Gastroesophageal sphincter (tissue), 4 donors: ENCODE results near the gene SMURF1. TPM values are rescaled to one million over a fixed set of nuclear protein-coding genes. Genes with fewer than 3 reads are reported as not detected.
"Not testable (repeated sequence)": the region's sequence is repeated elsewhere in the genome, so short reads cannot be mapped to it uniquely, and the experiment has no call there.

ENCODE experiments used
- ATAC-seq: fragments of 150-250 bp; one replicate; pipeline ENCODE4 v1.9.1; 2016; ENCODE audit warnings: mild to moderate bottlenecking, moderate library complexity
- H3K27ac ChIP-seq, 4 donors: fragments of 200-600 bp; sonication (generic) in 3 of 4; 1 replicate in 3 of 4; 2 replicates in 1 of 4; pipeline ENCODE4 v1.5.1; 2016 to 2019
- H3K27me3 ChIP-seq: fragments of 200-600 bp; sonication (generic); one replicate; pipeline ENCODE4 v1.5.1; 2019
- H3K36me3 ChIP-seq, 2 donors: fragments of 200-600 bp; sonication (generic); one replicate each; pipeline ENCODE4 v1.5.1; 2019; ENCODE audit warnings: control low read depth in 1 of 2
- H3K4me1 ChIP-seq, 3 donors: fragments of 200-600 bp; sonication (generic); 1 replicate in 2 of 3; 2 replicates in 1 of 3; pipeline ENCODE4 v1.5.1; 2016 to 2019; ENCODE audit warnings: control low read depth in 2 of 3
- H3K4me3 ChIP-seq, 2 donors: fragments of 200-600 bp; sonication (generic); one replicate each; pipeline ENCODE4 v1.5.1; 2019; ENCODE audit warnings: mild to moderate bottlenecking in 1 of 2, moderate library complexity in 1 of 2
- H3K9me3 ChIP-seq, 3 donors: fragments of 200-600 bp; sonication (generic); one replicate each; pipeline ENCODE4 v1.5.1; 2017 to 2019; ENCODE audit warnings: control low read depth in 2 of 3
- CTCF ChIP-seq, 4 experiments: fragments of 200-600 bp in 2 of 4; fragments of 450-650 bp in 2 of 4; sonication (generic) in 1 of 4; IDR thresholded peaks; one replicate each; pipeline ENCODE4 v1.5.1; 2017 to 2019; ENCODE audit warnings: antibody characterized with exemption in 4 of 4, mild to moderate bottlenecking in 2 of 4, moderate library complexity in 2 of 4
- EP300 ChIP-seq: sonication (generic); formaldehyde crosslinking; IDR thresholded peaks from one replicate; pipeline ENCODE4 v1.6.1; 2017; ENCODE audit warnings: antibody characterized with exemption, mild to moderate bottlenecking
- POLR2A ChIP-seq, 2 donors: fragments of 450-650 bp; IDR thresholded peaks; one replicate each; pipeline ENCODE4 v1.6.1; 2017; ENCODE audit warnings: antibody characterized with exemption in 2 of 2, mild to moderate bottlenecking in 2 of 2, moderate library complexity in 1 of 2
- POLR2AphosphoS5 ChIP-seq: sonication (generic); formaldehyde crosslinking; IDR thresholded peaks from one replicate; pipeline ENCODE4 v1.6.1; 2017; ENCODE audit warnings: antibody characterized with exemption
- WGBS, 2 donors: methylation state at CpG; one replicate each; pipeline ENCODE4 v1.1.5; 2018; ENCODE audit warnings: low coverage in 1 of 2; 5-methylcytosine and 5-hydroxymethylcytosine counted together
- total RNA-seq, 4 donors: library from RNA; depleted of rRNA; stranded (reverse); fragments of >200 nt; gene quantifications; one replicate each; pipeline ENCODE4 v1.1.0, GENCODE V29; 2016

Gene SMURF1
- total RNA-seq, 4 donors from 2014 or later: 20.1 to 26.2 (median 21.9) TPM

GRCh38 chr7:99171731-99172130 is 27.8 kb upstream of the SMURF1 start:
- no peak overlapping the region for H3K4me3 ChIP-seq
- ATAC-seq: no peak
- no peaks in the 10 kb centered on the region for H3K4me1 ChIP-seq
- TF ChIP-seq CTCF (IDR thresholded peaks at IDR 0.05) (no peak), POLR2A (IDR thresholded peaks at IDR 0.05) (no peak), POLR2AphosphoS5 (no peak)
- H3K36me3 ChIP-seq: no peaks in the 10 kb centered on the region
- no peaks in the 10 kb centered on the region for H3K9me3 ChIP-seq
- WGBS, 2 donors: 50 to 60% methylated on average over 1 to 4 of the region's 4 CpGs
- H3K27ac ChIP-seq: no peak overlapping the region
- no peaks in the 10 kb centered on the region for H3K27me3 ChIP-seq

GRCh38 chr7:99170730-99171074 is 26.8 kb upstream of the SMURF1 start:
- Histone ChIP-seq H3K27me3 (no peaks in the 10 kb centered on the region), H3K9me3 (no peaks in the 10 kb centered on the region), H3K27ac (no peak overlapping the region), H3K4me3 (no peak overlapping the region), H3K4me1 (no peaks in the 10 kb centered on the region), H3K36me3 (no peaks in the 10 kb centered on the region)
- TF ChIP-seq POLR2A (IDR thresholded peaks at IDR 0.05): no peak
- TF ChIP-seq POLR2AphosphoS5: no peak
- no peak for TF ChIP-seq CTCF (IDR thresholded peaks at IDR 0.05)
- no peak for TF ChIP-seq EP300
- WGBS, 2 donors: 79 to 88% methylated on average over 1 to 3 of the region's 3 CpGs
- no peak for ATAC-seq

GRCh38 chr7:99170065-99170729 is 26.3 kb upstream of the SMURF1 start:
- WGBS, 2 donors: 78 to 84% methylated on average over 2 to 4 of the region's 6 CpGs

GRCh38 chr7:99167072-99167471 is 23.2 kb upstream of the SMURF1 start:
- TF ChIP-seq EP300 (no peak), POLR2AphosphoS5 (no peak), POLR2A (IDR thresholded peaks at IDR 0.05) (no peak), CTCF (IDR thresholded peaks at IDR 0.05) (no peak)
- H3K4me3 ChIP-seq: no peak overlapping the region
- no peaks in the 10 kb centered on the region for H3K9me3 ChIP-seq
- ATAC-seq: no peak
- H3K36me3 ChIP-seq: no peaks in the 10 kb centered on the region
- no peaks in the 10 kb centered on the region for H3K27me3 ChIP-seq
- WGBS, 2 donors: 36 to 50% methylated on average over 2 to 3 of the region's 8 CpGs
- no peaks in the 10 kb centered on the region for H3K4me1 ChIP-seq
- no peak overlapping the region for H3K27ac ChIP-seq

More at GRCh38 chr7:99170065-99170729, 26.3 kb upstream of the SMURF1 start:
- no peaks in the 10 kb centered on the region for H3K36me3 ChIP-seq
- TF ChIP-seq POLR2A (IDR thresholded peaks at IDR 0.05) (no peak), POLR2AphosphoS5 (no peak), EP300 (no peak), CTCF (IDR thresholded peaks at IDR 0.05) (no peak)
- no peak overlapping the region for H3K4me3 ChIP-seq
- H3K27ac ChIP-seq: no peak overlapping the region
- no peaks in the 10 kb centered on the region for H3K9me3 ChIP-seq
- no peaks in the 10 kb centered on the region for H3K4me1 ChIP-seq
- ATAC-seq: no peak
- H3K27me3 ChIP-seq: no peaks in the 10 kb centered on the region

GRCh38 chr7:99165816-99166215 is 21.9 kb upstream of the SMURF1 start:
- Histone ChIP-seq H3K9me3 (no peaks in the 10 kb centered on the region), H3K36me3 (no peaks in the 10 kb centered on the region), H3K4me3 (no peak overlapping the region), H3K4me1 (no peaks in the 10 kb centered on the region), H3K27me3 (no peaks in the 10 kb centered on the region), H3K27ac (no peak overlapping the region)
- no peak for ATAC-seq
- 68 to 100% methylated on average over 1 to 3 of the region's 3 CpGs for WGBS, 2 donors
- no peak for TF ChIP-seq CTCF (IDR thresholded peaks at IDR 0.05)
- no peak for TF ChIP-seq POLR2A (IDR thresholded peaks at IDR 0.05)
- no peak for TF ChIP-seq EP300
- TF ChIP-seq POLR2AphosphoS5: no peak

GRCh38 chr7:99163669-99164068 is 19.8 kb upstream of the SMURF1 start:
- H3K4me3 ChIP-seq, H3K27ac ChIP-seq, H3K9me3 ChIP-seq, H3K27me3 ChIP-seq, H3K36me3 ChIP-seq, ATAC-seq, H3K4me1 ChIP-seq: not testable (repeated sequence)
- 85 to 94% methylated on average over 4 of the region's 4 CpGs for WGBS, 2 donors
